Activated CD8-positive, alpha-beta memory T cell treated with anti-CD3 and anti-CD28 coated beads for 4 hours (primary cell): Measurements from ENCODE around the gene XKR7.

Experiments
- DNase-seq, 2 donors: peaks; one replicate each; pipeline ENCODE4 v3.0.0-alpha.2; 2020; ENCODE audit warnings: low read depth in 2 of 2

Gene XKR7

GRCh38 chr20:32040142-32040953, 72.4 kb downstream of the XKR7 start:
- DNase-seq: no peak

- no peak for DNase-seq
Observed at GRCh38 chr20:32045999-32046398, 78.0 kb downstream of the XKR7 start.

GRCh38 chr20:32050324-32050841, 82.4 kb downstream of the XKR7 start:
- no peak for DNase-seq

- no peak for DNase-seq
Observed at GRCh38 chr20:32050851-32051556, 83.1 kb downstream of the XKR7 start.

GRCh38 chr20:32051720-32052089, 83.8 kb downstream of the XKR7 start:
- DNase-seq: no peak

GRCh38 chr20:32052090-32052777, 84.3 kb downstream of the XKR7 start, which contains the start of gene HCK:
Gene HCK (plus strand): TSS chr20:32052242.
- DNase-seq: no peak

GRCh38 chr20:32052778-32053362, 84.9 kb downstream of the XKR7 start:
- no peak for DNase-seq
